Measurements from ENCODE around the gene ARRB2. TPM values are rescaled to one million over a fixed set of nuclear protein-coding genes. Genes with fewer than 3 reads are reported as not detected.
"Not testable (repeated sequence)": the region's sequence is repeated elsewhere in the genome, so short reads cannot be mapped to it uniquely, and the experiment has no call there.

Gene ARRB2
- 6.6 and 9.6 TPM in 2 replicates for total RNA-seq

GRCh38 chr17:4709794-4710692 lies at the start of gene ARRB2:
ARRB2 (plus strand) TSS chr17:4710632; CDS start chr17:4710722, 90 bp downstream.
- peak; percentile 99 for DNase-seq

- no peak for DNase-seq
These were observed 46.7 kb upstream of the ARRB2 start for GRCh38 chr17:4663711-4664110.

GRCh38 chr17:4664230-4664629 lies 46.2 kb upstream of the ARRB2 start:
- DNase-seq = no peak

- no peak for DNase-seq
These were observed 45.4 kb upstream of the ARRB2 start for GRCh38 chr17:4665027-4665426.

- DNase-seq = no peak
These were observed 44.1 kb upstream of the ARRB2 start for GRCh38 chr17:4666296-4666695.

- DNase-seq = no peak
These were observed 43.3 kb upstream of the ARRB2 start for GRCh38 chr17:4667166-4667565.

- DNase-seq = no peak
These were observed 38.3 kb upstream of the ARRB2 start for GRCh38 chr17:4672055-4672630.

GRCh38 chr17:4672751-4673150 lies 37.7 kb upstream of the ARRB2 start:
- DNase-seq = no peak

- no peak for DNase-seq
These were observed 37.3 kb upstream of the ARRB2 start for GRCh38 chr17:4673169-4673568.

- DNase-seq = no peak
These were observed 36.3 kb upstream of the ARRB2 start for GRCh38 chr17:4673986-4674684.

- no peak for DNase-seq
These were observed 35.8 kb upstream of the ARRB2 start for GRCh38 chr17:4674685-4674998.

GRCh38 chr17:4675791-4676190 lies 34.6 kb upstream of the ARRB2 start:
- no peak for DNase-seq

GRCh38 chr17:4676791-4677190 lies 33.6 kb upstream of the ARRB2 start:
- DNase-seq = no peak

GRCh38 chr17:4678448-4679026 lies 31.9 kb upstream of the ARRB2 start:
- peak; percentile 80 for DNase-seq

GRCh38 chr17:4679658-4680057 lies 30.8 kb upstream of the ARRB2 start:
- DNase-seq = peak; percentile 65

- not testable (repeated sequence) for DNase-seq
These were observed 26.7 kb upstream of the ARRB2 start for GRCh38 chr17:4683739-4684138.

- DNase-seq = not testable (repeated sequence)
These were observed 20.6 kb upstream of the ARRB2 start for GRCh38 chr17:4689872-4690271.

GRCh38 chr17:4690745-4691144 lies 19.7 kb upstream of the ARRB2 start:
- no peak for DNase-seq

GRCh38 chr17:4691686-4692085 lies 18.7 kb upstream of the ARRB2 start:
- no peak for DNase-seq

GRCh38 chr17:4693416-4693815 lies 17.0 kb upstream of the ARRB2 start:
- no peak for DNase-seq

GRCh38 chr17:4696437-4696805 lies 14.0 kb upstream of the ARRB2 start:
- DNase-seq = no peak

GRCh38 chr17:4699401-4700056 lies 10.9 kb upstream of the ARRB2 start:
- DNase-seq = not testable (repeated sequence)

- no peak for DNase-seq
These were observed 9.3 kb upstream of the ARRB2 start for GRCh38 chr17:4701116-4701515.

All from dermis blood vessel endothelial cell (primary cell).